CD4-positive, alpha-beta T cell treated with Interleukin-6 at 100 ng/mL for 8 hours (primary cell): ENCODE data around the gene FOXQ1.
"Not testable (repeated sequence)": the region's sequence is repeated elsewhere in the genome, so short reads cannot be mapped to it uniquely, and the experiment has no call there.

Source experiments
- DNase-seq: peaks from one replicate; pipeline ENCODE4 v3.0.0-alpha.2; 2020; ENCODE audit warnings: mixed read lengths, low spot score

The FOXQ1 gene

GRCh38 chr6:1291381-1291780 lies 20.5 kb upstream of the FOXQ1 start:
- DNase-seq = no peak

GRCh38 chr6:1295420-1295819 lies 16.5 kb upstream of the FOXQ1 start:
- no peak for DNase-seq

- no peak for DNase-seq
Measured at GRCh38 chr6:1296079-1296478, 15.8 kb upstream of the FOXQ1 start.

- no peak for DNase-seq
Measured at GRCh38 chr6:1296542-1296941, 15.4 kb upstream of the FOXQ1 start.

- no peak for DNase-seq
Measured at GRCh38 chr6:1297746-1298145, 14.2 kb upstream of the FOXQ1 start.

GRCh38 chr6:1298768-1299167 lies 13.1 kb upstream of the FOXQ1 start:
- DNase-seq = no peak

- no peak for DNase-seq
Measured at GRCh38 chr6:1306133-1306532, 5.8 kb upstream of the FOXQ1 start.

GRCh38 chr6:1309366-1309765 lies 2.5 kb upstream of the FOXQ1 start:
- no peak for DNase-seq

- no peak for DNase-seq
Measured at GRCh38 chr6:1310628-1311399, 1.1 kb upstream of the FOXQ1 start.

- DNase-seq = no peak
Measured at GRCh38 chr6:1312203-1312472, 240 bp downstream of the FOXQ1 start.

GRCh38 chr6:1312473-1313367 lies 822 bp downstream of the FOXQ1 start:
- DNase-seq = no peak

GRCh38 chr6:1313384-1313766 lies 1.5 kb downstream of the FOXQ1 start:
- no peak for DNase-seq

GRCh38 chr6:1313767-1314503 lies 2.0 kb downstream of the FOXQ1 start:
- no peak for DNase-seq

GRCh38 chr6:1314617-1315016 lies 2.7 kb downstream of the FOXQ1 start:
- no peak for DNase-seq

GRCh38 chr6:1315201-1315559 lies 3.3 kb downstream of the FOXQ1 start:
- no peak for DNase-seq

- DNase-seq = no peak
Measured at GRCh38 chr6:1315560-1316386, 3.9 kb downstream of the FOXQ1 start.

- no peak for DNase-seq
Measured at GRCh38 chr6:1316489-1316971, 4.6 kb downstream of the FOXQ1 start.

- no peak for DNase-seq
Measured at GRCh38 chr6:1317302-1317815, 5.5 kb downstream of the FOXQ1 start.

- no peak for DNase-seq
Measured at GRCh38 chr6:1318036-1318435, 6.1 kb downstream of the FOXQ1 start.

GRCh38 chr6:1318584-1318983 lies 6.7 kb downstream of the FOXQ1 start:
- not testable (repeated sequence) for DNase-seq

- no peak for DNase-seq
Measured at GRCh38 chr6:1321738-1322137, 9.8 kb downstream of the FOXQ1 start.

GRCh38 chr6:1322156-1322555 lies 10.3 kb downstream of the FOXQ1 start:
- no peak for DNase-seq
